KMS-11 (cell line): ENCODE results near the gene PCDHA6.
"Not testable (repeated sequence)": the region's sequence is repeated elsewhere in the genome, so short reads cannot be mapped to it uniquely, and the experiment has no call there.

Experiments used
- H2AFZ ChIP-seq: fragments of 200-600 bp; sonication (generic); 2 replicates; pipeline ENCODE4 v1.6.1; 2016; ENCODE audit warnings: antibody characterized with exemption, mixed run types, low read depth
- H3K27ac ChIP-seq: fragments of 200-600 bp; sonication (generic); 2 replicates; pipeline ENCODE4 v1.6.1; 2016; ENCODE audit warnings: mild to moderate bottlenecking, mixed run types
- H3K27me3 ChIP-seq: fragments of 200-600 bp; sonication (generic); 2 replicates; pipeline ENCODE4 v1.6.1; 2017; ENCODE audit warnings: mild to moderate bottlenecking, low read depth, mixed run types, moderate library complexity; ENCODE audit not compliant: insufficient read depth
- H3K36me3 ChIP-seq: fragments of 200-600 bp; sonication (generic); 2 replicates; pipeline ENCODE4 v1.6.1; 2017; ENCODE audit warnings: mild to moderate bottlenecking, mixed run types; ENCODE audit not compliant: insufficient read depth
- H3K4me1 ChIP-seq: fragments of 200-600 bp; sonication (generic); 2 replicates; pipeline ENCODE4 v1.6.1; 2016; ENCODE audit warnings: mild to moderate bottlenecking, low read depth, mixed run types; ENCODE audit not compliant: poor library complexity, severe bottlenecking
- H3K4me2 ChIP-seq: fragments of 200-600 bp; sonication (generic); 2 replicates; pipeline ENCODE4 v1.7.0; 2016; ENCODE audit warnings: mild to moderate bottlenecking, mixed run types
- H3K4me3 ChIP-seq: fragments of 200-600 bp; sonication (generic); IDR thresholded peaks from 2 replicates; pipeline ENCODE4 v1.6.1; 2017; ENCODE audit warnings: low read depth, low read length, mixed read lengths; ENCODE audit not compliant: insufficient read depth
- H3K79me2 ChIP-seq: fragments of 200-600 bp; sonication (generic); 2 replicates; pipeline ENCODE4 v1.6.1; 2016; ENCODE audit warnings: low read depth, mixed run types; ENCODE audit not compliant: insufficient read depth
- H3K9ac ChIP-seq: fragments of 200-600 bp; sonication (generic); 2 replicates; pipeline ENCODE4 v1.6.1; 2016; ENCODE audit warnings: mild to moderate bottlenecking, mixed run types
- H4K20me1 ChIP-seq: fragments of 200-600 bp; sonication (generic); 2 replicates; pipeline ENCODE4 v1.6.1; 2016; ENCODE audit warnings: mild to moderate bottlenecking, mixed run types; ENCODE audit not compliant: insufficient read depth
- TF ChIP-seq, protein P1 (sequence below): fragments of 200-600 bp; sonication (generic); conservative IDR thresholded peaks from 2 replicates; pipeline ENCODE4 v1.6.1; 2017; ENCODE audit warnings: low read depth, mild to moderate bottlenecking, antibody characterized with exemption, low read length, moderate library complexity, mixed read lengths

The PCDHA6 gene

DNA sequence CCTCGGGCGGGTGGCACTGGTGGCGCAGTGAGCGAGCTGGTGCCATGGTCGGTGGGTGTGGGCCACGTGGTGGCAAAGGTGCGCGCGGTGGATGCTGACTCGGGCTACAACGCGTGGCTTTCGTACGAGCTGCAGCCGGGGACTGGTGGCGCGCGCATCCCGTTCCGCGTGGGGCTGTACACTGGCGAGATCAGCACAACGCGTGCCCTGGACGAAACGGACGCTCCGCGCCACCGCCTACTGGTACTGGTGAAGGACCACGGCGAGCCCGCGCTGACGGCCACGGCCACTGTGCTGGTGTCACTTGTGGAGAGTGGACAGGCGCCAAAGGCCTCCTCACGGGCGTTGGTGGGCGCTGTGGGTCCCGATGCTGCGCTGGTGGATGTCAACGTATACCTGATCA lies 18.9 kb upstream of the PCDHA6 start:
- TF ChIP-seq, protein P1, sequence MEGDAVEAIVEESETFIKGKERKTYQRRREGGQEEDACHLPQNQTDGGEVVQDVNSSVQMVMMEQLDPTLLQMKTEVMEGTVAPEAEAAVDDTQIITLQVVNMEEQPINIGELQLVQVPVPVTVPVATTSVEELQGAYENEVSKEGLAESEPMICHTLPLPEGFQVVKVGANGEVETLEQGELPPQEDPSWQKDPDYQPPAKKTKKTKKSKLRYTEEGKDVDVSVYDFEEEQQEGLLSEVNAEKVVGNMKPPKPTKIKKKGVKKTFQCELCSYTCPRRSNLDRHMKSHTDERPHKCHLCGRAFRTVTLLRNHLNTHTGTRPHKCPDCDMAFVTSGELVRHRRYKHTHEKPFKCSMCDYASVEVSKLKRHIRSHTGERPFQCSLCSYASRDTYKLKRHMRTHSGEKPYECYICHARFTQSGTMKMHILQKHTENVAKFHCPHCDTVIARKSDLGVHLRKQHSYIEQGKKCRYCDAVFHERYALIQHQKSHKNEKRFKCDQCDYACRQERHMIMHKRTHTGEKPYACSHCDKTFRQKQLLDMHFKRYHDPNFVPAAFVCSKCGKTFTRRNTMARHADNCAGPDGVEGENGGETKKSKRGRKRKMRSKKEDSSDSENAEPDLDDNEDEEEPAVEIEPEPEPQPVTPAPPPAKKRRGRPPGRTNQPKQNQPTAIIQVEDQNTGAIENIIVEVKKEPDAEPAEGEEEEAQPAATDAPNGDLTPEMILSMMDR, result no peak
- no peak overlapping the region for H2AFZ ChIP-seq
- H3K9ac ChIP-seq, result no peak overlapping the region
- H3K36me3 ChIP-seq, result no peaks in the 10 kb centered on the region
- H3K4me1 ChIP-seq, result no peaks in the 10 kb centered on the region
- no peak overlapping the region for H3K27ac ChIP-seq
- H3K4me2 ChIP-seq, result no peak overlapping the region
- H3K4me3 ChIP-seq, result no peak overlapping the region
- no peaks in the 10 kb centered on the region for H4K20me1 ChIP-seq
- H3K27me3 ChIP-seq, result no peaks in the 10 kb centered on the region
- no peaks in the 10 kb centered on the region for H3K79me2 ChIP-seq

DNA sequence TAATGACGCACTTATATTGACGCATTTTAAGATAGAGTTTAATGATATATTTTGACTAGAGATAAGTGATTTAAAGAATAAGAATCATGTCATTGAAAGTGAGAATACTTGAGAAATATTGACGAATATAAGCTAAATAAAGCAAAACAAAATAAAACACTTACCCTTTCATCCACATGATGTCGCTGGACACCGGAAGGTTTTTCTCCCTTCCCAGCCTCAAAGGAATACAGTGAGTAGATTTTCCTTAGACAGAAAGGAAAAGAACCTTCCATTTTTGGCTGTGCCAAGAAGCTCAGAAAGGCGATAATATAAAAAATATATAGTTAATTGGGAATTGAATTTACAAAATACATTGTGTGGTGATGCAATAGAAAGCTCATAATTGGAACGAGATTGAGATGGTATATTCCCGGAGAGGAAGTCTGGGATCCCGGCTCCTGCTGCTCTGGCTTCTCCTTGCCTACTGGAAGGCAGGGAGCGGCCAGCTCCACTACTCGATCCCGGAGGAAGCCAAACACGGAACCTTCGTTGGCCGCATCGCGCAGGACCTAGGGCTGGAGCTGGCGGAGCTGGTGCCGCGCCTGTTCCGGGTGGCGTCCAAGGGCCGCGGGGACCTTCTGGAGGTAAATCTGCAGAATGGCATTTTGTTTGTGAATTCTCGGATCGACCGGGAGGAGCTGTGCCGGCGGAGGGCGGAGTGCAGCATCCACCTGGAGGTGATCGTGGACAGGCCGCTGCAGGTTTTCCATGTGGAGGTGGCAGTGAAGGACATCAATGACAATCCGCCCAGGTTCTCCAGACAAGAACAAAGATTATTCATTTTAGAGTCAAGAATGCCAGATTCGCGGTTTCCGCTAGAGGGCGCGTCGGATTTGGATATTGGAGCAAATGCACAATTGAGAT lies 6.1 kb upstream of the PCDHA6 start, which contains the start of gene PCDHA5:
Gene PCDHA5, plus strand, starts transcription at position 239 of the 906 bp plus-strand sequence.
- H4K20me1 ChIP-seq, result no peaks in the 10 kb centered on the region
- H3K79me2 ChIP-seq, result no peaks in the 10 kb centered on the region
- no peaks in the 10 kb centered on the region for H3K27me3 ChIP-seq
- H3K4me3 ChIP-seq, result no peak within 1 kb of the TSS
- TF ChIP-seq, protein P1, result no peak; the same call in 1 of the 2 replicates
- H3K9ac ChIP-seq, result no peak within 1 kb of the TSS
- H3K4me1 ChIP-seq, result no peaks in the 10 kb centered on the region
- H2AFZ ChIP-seq, result no peak within 1 kb of the TSS
- no peak within 1 kb of the TSS for H3K4me2 ChIP-seq
- H3K27ac ChIP-seq, result no peak within 1 kb of the TSS
- no peaks in the 10 kb centered on the region for H3K36me3 ChIP-seq

DNA sequence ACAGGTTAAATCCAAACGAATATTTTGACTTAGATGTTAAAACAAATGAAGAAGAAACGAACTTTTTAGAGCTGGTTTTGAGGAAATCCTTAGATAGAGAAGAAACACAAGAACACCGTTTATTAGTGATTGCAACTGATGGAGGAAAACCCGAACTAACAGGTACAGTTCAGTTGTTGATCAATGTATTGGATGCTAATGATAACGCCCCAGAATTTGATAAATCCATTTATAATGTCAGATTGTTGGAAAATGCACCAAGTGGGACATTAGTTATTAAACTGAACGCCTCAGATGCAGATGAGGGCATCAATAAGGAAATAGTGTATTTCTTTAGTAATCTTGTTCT lies 5.5 kb upstream of the PCDHA6 start:
- H3K27ac ChIP-seq, result no peak overlapping the region
- no peak overlapping the region for H3K9ac ChIP-seq
- no peaks in the 10 kb centered on the region for H4K20me1 ChIP-seq
- TF ChIP-seq, protein P1, result no peak
- no peak overlapping the region for H2AFZ ChIP-seq
- no peaks in the 10 kb centered on the region for H3K4me1 ChIP-seq
- no peak overlapping the region for H3K4me2 ChIP-seq
- H3K4me3 ChIP-seq, result no peak overlapping the region
- no peaks in the 10 kb centered on the region for H3K36me3 ChIP-seq
- no peaks in the 10 kb centered on the region for H3K79me2 ChIP-seq
- no peaks in the 10 kb centered on the region for H3K27me3 ChIP-seq

DNA sequence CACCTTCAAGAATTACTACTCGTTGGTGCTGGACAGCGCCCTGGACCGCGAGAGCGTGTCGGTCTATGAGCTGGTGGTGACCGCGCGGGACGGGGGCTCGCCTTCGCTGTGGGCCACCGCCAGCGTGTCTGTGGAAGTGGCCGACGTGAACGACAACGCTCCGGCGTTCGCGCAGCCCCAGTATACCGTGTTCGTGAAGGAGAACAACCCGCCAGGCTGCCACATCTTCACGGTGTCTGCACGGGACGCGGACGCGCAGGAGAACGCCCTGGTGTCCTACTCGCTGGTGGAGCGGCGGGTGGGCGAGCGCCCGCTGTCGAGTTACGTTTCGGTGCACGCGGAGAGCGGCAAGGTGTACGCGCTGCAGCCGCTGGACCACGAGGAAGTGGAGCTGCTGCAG lies 4.8 kb upstream of the PCDHA6 start:
- not testable (repeated sequence) for H3K4me1 ChIP-seq, H3K36me3 ChIP-seq, H2AFZ ChIP-seq, H4K20me1 ChIP-seq, H3K27me3 ChIP-seq, H3K9ac ChIP-seq, H3K4me3 ChIP-seq, H3K79me2 ChIP-seq, H3K4me2 ChIP-seq, H3K27ac ChIP-seq

DNA sequence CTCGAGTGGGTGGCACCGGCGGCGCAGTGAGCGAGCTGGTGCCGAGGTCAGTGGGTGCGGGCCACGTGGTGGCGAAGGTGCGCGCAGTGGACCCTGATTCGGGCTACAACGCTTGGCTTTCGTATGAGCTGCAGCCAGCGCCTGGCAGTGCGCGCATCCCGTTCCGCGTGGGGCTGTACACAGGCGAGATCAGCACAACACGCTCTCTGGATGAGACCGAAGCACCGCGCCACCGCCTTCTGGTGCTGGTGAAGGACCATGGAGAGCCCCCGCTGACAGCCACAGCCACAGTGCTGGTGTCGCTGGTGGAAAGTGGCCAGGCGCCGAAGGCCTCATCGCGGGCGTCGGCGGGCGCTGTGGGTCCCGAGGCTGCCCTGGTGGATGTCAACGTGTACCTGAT lies 4.3 kb upstream of the PCDHA6 start:
- H3K36me3 ChIP-seq, result no peaks in the 10 kb centered on the region
- no peak overlapping the region for H3K4me2 ChIP-seq
- no peaks in the 10 kb centered on the region for H3K79me2 ChIP-seq
- no peak overlapping the region for H2AFZ ChIP-seq
- H3K4me1 ChIP-seq, result no peaks in the 10 kb centered on the region
- H4K20me1 ChIP-seq, result no peaks in the 10 kb centered on the region
- no peak overlapping the region for H3K4me3 ChIP-seq
- no peaks in the 10 kb centered on the region for H3K27me3 ChIP-seq
- no peak overlapping the region for H3K27ac ChIP-seq
- H3K9ac ChIP-seq, result no peak overlapping the region
- TF ChIP-seq, protein P1, result no peak
